ENCODE data around the gene DPY30. TPM values are rescaled to one million over a fixed set of nuclear protein-coding genes. Genes with fewer than 3 reads are reported as not detected.
A peak's percentile ranks its signal among the peaks of the same experiment; 100 is the strongest.
"Not testable (repeated sequence)": the region's sequence is repeated elsewhere in the genome, so short reads cannot be mapped to it uniquely, and the experiment has no call there.

Gene DPY30
- total and polyA plus RNA-seq, 2 donors from 2014 or later = 59.2 to 128 TPM

- H3K9me3 ChIP-seq (ENCODE audit: control insufficient read depth in 2 of 3, insufficient read depth in 1 of 3, low read length in 3 of 3) = no peaks in the 10 kb centered on the region
- H3K9ac ChIP-seq (ENCODE audit: low read length in 3 of 3) = no peak overlapping the region
- no peak overlapping the region for H3K27ac ChIP-seq (ENCODE audit: low read depth in 2 of 2, low read length in 2 of 2)
- no peak overlapping the region for H3K4me3 ChIP-seq (ENCODE audit: low read length in 3 of 3)
- TF ChIP-seq CTCF (IDR thresholded peaks at IDR 0.05; ENCODE audit: borderline replicate concordance, extremely low read depth, insufficient read depth) = no peak
- no peaks in the 10 kb centered on the region for H3K36me3 ChIP-seq (ENCODE audit: control insufficient read depth in 2 of 3, insufficient read depth in 3 of 3, low read length in 3 of 3)
- intact Hi-C loops (cut with DNase I) = no loop called here
- DNase-seq (no peak), FAIRE-seq (no peak)
- H3K27me3 ChIP-seq (ENCODE audit: control insufficient read depth, insufficient read depth, low read length) = no peaks in the 10 kb centered on the region
- peaks cover 0 to 2% (median 0%) of the 10 kb centered on the region in 3 donors for H3K4me1 ChIP-seq (ENCODE audit: control insufficient read depth in 2 of 3, insufficient read depth in 2 of 3, low read depth in 1 of 3, low read length in 3 of 3)
Measured at GRCh38 chr2:32058130-32058529, 18.5 kb upstream of the DPY30 start.

- H3K4me1 ChIP-seq (ENCODE audit: control insufficient read depth in 2 of 3, insufficient read depth in 2 of 3, low read depth in 1 of 3, low read length in 3 of 3); H3K9ac ChIP-seq (ENCODE audit: low read length in 3 of 3); H3K27me3 ChIP-seq (ENCODE audit: control insufficient read depth, insufficient read depth, low read length); H3K9me3 ChIP-seq (ENCODE audit: control insufficient read depth in 2 of 3, insufficient read depth in 1 of 3, low read length in 3 of 3); FAIRE-seq; H3K27ac ChIP-seq (ENCODE audit: low read depth in 2 of 2, low read length in 2 of 2); DNase-seq; H3K36me3 ChIP-seq (ENCODE audit: control insufficient read depth in 2 of 3, insufficient read depth in 3 of 3, low read length in 3 of 3); H3K4me3 ChIP-seq (ENCODE audit: low read length in 3 of 3); intact Hi-C loops (cut with DNase I): not testable (repeated sequence)
Measured at GRCh38 chr2:32054583-32054982, 15.0 kb upstream of the DPY30 start.

GRCh38 chr2:32051836-32052439 lies 12.3 kb upstream of the DPY30 start:
- Histone ChIP-seq H3K27ac (ENCODE audit: low read depth in 2 of 2, low read length in 2 of 2) (no peak overlapping the region), H3K4me1 (ENCODE audit: control insufficient read depth in 2 of 3, insufficient read depth in 2 of 3, low read depth in 1 of 3, low read length in 3 of 3) (no peaks in the 10 kb centered on the region), H3K36me3 (ENCODE audit: control insufficient read depth in 2 of 3, insufficient read depth in 3 of 3, low read length in 3 of 3) (no peaks in the 10 kb centered on the region), H3K9ac (ENCODE audit: low read length in 3 of 3) (no peak overlapping the region), H3K27me3 (ENCODE audit: control insufficient read depth, insufficient read depth, low read length) (no peaks in the 10 kb centered on the region), H3K9me3 (ENCODE audit: control insufficient read depth in 2 of 3, insufficient read depth in 1 of 3, low read length in 3 of 3) (no peaks in the 10 kb centered on the region), H3K4me3 (ENCODE audit: low read length in 3 of 3) (no peak overlapping the region)
- TF ChIP-seq CTCF (IDR thresholded peaks at IDR 0.05; ENCODE audit: borderline replicate concordance, extremely low read depth, insufficient read depth) = no peak
- DNase-seq (peak in 1 of 5 donors; percentile 18), FAIRE-seq (no peak)
- intact Hi-C loops (cut with DNase I) = no loop called here

- intact Hi-C loops (cut with DNase I) = no loop called here
- FAIRE-seq = no peak
- no peaks in the 10 kb centered on the region for H3K4me1 ChIP-seq (ENCODE audit: control insufficient read depth in 2 of 3, insufficient read depth in 2 of 3, low read depth in 1 of 3, low read length in 3 of 3)
Measured at GRCh38 chr2:32043561-32043960, 4.0 kb upstream of the DPY30 start.

GRCh38 chr2:32034198-32034887 lies 5.3 kb downstream of the DPY30 start:
- intact Hi-C loops (cut with DNase I); H3K9ac ChIP-seq (ENCODE audit: low read length in 3 of 3); H3K27me3 ChIP-seq (ENCODE audit: control insufficient read depth, insufficient read depth, low read length); H3K36me3 ChIP-seq (ENCODE audit: control insufficient read depth in 2 of 3, insufficient read depth in 3 of 3, low read length in 3 of 3); DNase-seq; FAIRE-seq; H3K9me3 ChIP-seq (ENCODE audit: control insufficient read depth in 2 of 3, insufficient read depth in 1 of 3, low read length in 3 of 3); H3K27ac ChIP-seq (ENCODE audit: low read depth in 2 of 2, low read length in 2 of 2); H3K4me3 ChIP-seq (ENCODE audit: low read length in 3 of 3); H3K4me1 ChIP-seq (ENCODE audit: control insufficient read depth in 2 of 3, insufficient read depth in 2 of 3, low read depth in 1 of 3, low read length in 3 of 3): not testable (repeated sequence)

More at GRCh38 chr2:32043561-32043960, 4.0 kb upstream of the DPY30 start:
- Histone ChIP-seq H3K27me3 (ENCODE audit: control insufficient read depth, insufficient read depth, low read length) (no peaks in the 10 kb centered on the region), H3K9ac (ENCODE audit: low read length in 3 of 3) (no peak overlapping the region), H3K4me3 (ENCODE audit: low read length in 3 of 3) (no peak overlapping the region), H3K27ac (ENCODE audit: low read depth in 2 of 2, low read length in 2 of 2) (no peak overlapping the region), H3K9me3 (ENCODE audit: control insufficient read depth in 2 of 3, insufficient read depth in 1 of 3, low read length in 3 of 3) (no peaks in the 10 kb centered on the region), H3K36me3 (ENCODE audit: control insufficient read depth in 2 of 3, insufficient read depth in 3 of 3, low read length in 3 of 3) (no peaks in the 10 kb centered on the region)
- TF ChIP-seq CTCF (IDR thresholded peaks at IDR 0.05; ENCODE audit: borderline replicate concordance, extremely low read depth, insufficient read depth) = no peak
- DNase-seq = no peak

GRCh38 chr2:32018789-32019482 lies 20.7 kb downstream of the DPY30 start:
- intact Hi-C loops (cut with DNase I); H3K4me1 ChIP-seq (ENCODE audit: control insufficient read depth in 2 of 3, insufficient read depth in 2 of 3, low read depth in 1 of 3, low read length in 3 of 3); H3K9me3 ChIP-seq (ENCODE audit: control insufficient read depth in 2 of 3, insufficient read depth in 1 of 3, low read length in 3 of 3); FAIRE-seq; H3K27ac ChIP-seq (ENCODE audit: low read depth in 2 of 2, low read length in 2 of 2); H3K27me3 ChIP-seq (ENCODE audit: control insufficient read depth, insufficient read depth, low read length); H3K9ac ChIP-seq (ENCODE audit: low read length in 3 of 3); H3K4me3 ChIP-seq (ENCODE audit: low read length in 3 of 3); DNase-seq: not testable (repeated sequence)
- peaks cover 2 to 14% (median 4%) of the 10 kb centered on the region in 3 donors for H3K36me3 ChIP-seq (ENCODE audit: control insufficient read depth in 2 of 3, insufficient read depth in 3 of 3, low read length in 3 of 3)

Measured in kidney (tissue), 14 donors.